Islet of Langerhans (tissue), 1 donor: ENCODE measurements around the gene RPLP2.

Experiments
- FAIRE-seq: peaks from one replicate; lab custom pipeline; 2011; peaks lifted over from hg19 to GRCh38; lab: Jason Lieb, UNC

Gene RPLP2

DNA sequence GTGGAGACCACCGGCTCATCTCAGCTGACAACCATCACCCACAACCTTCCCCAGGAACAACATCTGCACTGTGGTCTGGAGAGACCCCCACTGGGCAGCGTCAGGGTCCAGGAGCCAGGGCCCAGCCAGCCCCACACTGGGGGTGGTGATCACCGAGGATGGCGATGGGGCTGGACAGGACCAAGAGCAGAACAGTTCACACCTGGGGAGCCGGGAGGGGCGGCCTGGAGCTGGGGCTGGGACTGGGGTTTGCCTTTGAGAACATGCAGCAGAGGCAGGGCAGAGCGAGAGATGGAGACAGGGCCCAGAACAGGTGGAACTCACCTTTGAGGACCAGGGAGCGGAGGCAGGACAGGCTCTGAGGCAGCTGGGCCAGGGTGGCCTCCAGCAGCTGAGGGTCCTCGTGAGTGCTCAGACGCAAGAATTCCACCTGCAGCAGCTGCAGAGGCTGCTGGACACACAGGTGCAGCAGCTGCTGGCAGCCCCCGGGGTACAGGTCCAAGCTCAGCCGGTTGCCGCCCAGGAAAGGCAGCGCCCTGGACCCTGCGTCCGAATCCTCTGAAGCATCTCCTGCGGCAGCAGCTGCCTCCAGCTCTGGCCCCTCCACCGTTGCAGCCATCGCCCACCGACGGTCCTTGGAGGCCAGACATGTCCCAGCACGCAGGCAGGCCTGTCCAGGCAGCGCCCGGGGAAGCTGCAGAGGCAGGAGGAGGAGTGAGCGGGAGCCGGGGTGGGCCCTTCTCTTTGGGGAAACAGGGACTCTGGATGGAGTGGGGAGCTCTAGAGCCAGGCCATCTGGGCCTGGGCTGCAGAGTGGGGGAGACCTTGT is 5.8 kb upstream of the RPLP2 start:
- no peak for FAIRE-seq

DNA sequence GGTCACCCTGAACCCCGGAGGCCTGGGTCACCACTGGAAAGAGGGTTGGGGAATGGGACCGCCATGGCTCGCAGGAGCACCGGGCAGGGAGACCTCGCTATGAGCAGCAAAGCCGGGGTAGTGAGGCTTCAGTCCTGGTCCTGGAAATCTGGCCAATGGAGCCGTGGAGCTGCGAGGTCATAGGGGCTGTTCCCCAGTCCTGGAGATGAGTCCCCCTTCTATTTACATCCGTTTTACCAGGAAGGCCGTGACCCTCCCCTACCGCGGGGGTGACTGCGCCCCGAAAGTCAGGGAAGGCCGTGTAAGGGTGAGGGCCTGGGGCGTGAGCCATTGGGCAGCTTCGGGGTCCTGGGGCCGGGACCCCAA is 5.2 kb upstream of the RPLP2 start:
- FAIRE-seq = no peak

DNA sequence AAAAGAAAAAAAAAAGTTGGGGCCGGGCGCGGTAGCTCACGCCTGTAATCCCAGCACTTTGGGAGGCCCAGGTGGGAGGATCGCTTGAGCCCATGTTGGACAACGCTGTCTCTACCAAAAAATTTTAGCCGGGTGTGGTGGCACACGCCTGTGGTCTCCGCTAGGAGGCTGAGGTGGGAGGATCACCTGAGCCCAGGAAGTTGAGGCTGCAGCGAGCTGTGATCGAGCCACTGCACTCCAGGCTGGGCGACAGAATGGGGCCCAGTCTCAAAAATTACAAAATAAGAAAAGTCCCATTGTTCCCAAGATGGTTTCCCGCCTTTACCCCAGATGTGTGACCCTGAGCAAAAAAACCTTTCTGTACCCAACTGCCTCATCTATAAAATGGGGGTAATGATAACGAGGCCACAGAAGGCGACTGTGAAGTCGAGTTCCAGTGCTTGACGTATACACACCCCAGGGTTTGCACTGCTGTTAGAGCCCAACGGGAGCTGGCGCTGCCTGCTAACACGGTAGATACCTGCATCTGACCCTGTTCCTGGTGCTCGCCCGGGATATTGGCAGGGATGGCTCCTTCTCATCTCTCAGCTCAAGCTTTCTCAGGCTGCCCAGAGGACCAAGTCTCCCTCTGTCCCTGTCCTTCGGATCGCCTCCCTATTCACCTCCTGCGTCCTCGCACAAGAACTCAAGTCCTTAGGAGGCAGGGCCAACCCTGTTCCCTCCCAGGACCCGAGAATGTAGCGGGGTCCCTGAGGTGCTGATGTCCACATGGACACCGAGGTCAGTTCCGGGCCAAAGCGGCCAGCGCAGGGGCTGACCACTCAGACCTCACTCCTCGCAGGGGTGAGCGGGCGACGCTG is 1.1 kb upstream of the RPLP2 start:
- FAIRE-seq = no peak

DNA sequence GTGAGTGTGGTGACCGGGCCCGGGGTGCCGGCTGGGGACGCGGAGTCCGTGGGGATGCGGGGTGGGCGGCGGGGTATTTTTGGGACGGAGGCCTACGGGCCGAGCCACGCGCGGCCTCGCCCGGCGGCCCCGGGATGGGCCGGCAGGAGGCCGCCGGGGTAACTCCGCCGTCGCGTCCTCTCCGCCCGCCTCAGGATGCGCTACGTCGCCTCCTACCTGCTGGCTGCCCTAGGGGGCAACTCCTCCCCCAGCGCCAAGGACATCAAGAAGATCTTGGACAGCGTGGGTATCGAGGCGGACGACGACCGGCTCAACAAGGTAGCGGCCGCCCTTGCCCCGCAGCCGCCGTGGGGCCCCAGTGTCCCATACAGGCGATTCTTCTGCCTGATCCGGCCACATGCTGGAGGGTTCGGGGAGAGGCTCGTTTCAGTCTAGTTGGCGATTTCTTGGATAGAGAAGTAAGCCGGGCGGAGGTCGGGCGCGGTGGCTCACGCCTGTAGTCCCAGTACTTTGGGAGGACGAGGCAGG is 337 bp downstream of the RPLP2 start:
- no peak for FAIRE-seq

DNA sequence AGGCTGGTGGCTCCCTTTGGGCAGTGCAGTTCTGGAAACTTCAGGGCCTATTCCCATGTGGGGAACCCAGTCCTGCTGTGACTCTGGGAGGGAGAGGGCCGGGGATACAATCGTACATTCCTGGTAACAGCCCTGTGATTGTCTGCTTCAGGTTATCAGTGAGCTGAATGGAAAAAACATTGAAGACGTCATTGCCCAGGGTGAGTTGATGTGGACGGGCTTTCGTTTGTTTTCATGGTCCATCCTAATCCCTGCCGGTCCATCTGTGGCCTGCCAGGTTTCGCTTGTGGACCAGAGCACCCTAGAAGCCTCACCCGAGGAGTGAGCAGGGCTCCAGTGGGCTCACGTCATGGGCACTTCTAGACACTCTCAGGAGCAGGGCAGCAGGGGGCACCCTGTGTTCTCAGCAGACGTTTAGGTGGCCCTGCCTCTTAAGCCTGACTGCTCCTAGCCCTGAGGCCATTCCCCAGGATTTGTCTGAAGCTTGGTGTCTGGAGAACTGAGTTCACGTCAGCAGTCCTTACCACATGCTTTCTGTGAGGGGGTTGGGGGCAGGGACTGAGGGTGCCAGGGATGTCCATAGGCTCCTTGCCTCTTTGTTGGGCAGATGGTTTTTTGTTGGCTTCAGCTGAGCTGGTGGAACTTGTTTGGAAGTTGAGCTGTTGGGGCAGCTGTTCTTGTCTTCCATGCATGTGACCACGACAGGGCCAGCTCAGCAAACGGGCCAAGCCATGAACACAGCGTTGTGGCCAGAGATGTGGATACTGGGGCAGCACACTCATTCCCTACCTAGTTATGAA is 1.9 kb downstream of the RPLP2 start:
- no peak for FAIRE-seq

DNA sequence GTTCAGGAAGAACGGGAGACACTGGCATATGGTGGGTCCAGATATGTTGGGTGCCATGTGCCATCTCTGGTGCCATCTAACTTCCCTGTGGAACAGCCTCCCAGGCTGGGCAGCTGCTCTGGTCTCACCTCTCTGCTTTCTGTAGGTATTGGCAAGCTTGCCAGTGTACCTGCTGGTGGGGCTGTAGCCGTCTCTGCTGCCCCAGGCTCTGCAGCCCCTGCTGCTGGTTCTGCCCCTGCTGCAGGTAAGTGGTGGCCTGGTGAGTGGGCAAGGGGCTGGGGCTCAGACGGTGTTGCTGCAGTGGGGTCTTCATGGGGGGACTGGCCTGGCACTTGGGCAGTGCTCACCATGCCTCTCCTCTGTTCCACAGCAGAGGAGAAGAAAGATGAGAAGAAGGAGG is 2.6 kb downstream of the RPLP2 start:
- FAIRE-seq = no peak

DNA sequence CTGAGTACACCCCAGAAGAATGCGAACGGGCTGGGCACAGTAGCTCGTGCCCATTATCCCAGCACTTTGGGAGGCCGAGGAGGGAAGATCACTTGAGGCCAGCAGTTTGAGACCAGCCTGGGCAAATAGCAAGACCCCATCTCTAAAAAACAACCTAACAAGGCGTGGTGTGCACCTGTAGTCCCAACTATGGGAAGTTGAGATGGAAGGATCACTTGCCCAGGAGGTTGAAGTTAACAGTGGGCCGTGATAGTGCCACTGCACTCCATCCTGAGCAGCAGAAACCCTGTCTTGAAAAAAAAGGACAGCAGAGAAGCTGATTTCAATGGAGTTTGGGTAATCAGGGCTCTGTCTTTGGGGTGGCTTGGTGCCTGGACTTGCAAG is 3.3 kb downstream of the RPLP2 start:
- no peak for FAIRE-seq

DNA sequence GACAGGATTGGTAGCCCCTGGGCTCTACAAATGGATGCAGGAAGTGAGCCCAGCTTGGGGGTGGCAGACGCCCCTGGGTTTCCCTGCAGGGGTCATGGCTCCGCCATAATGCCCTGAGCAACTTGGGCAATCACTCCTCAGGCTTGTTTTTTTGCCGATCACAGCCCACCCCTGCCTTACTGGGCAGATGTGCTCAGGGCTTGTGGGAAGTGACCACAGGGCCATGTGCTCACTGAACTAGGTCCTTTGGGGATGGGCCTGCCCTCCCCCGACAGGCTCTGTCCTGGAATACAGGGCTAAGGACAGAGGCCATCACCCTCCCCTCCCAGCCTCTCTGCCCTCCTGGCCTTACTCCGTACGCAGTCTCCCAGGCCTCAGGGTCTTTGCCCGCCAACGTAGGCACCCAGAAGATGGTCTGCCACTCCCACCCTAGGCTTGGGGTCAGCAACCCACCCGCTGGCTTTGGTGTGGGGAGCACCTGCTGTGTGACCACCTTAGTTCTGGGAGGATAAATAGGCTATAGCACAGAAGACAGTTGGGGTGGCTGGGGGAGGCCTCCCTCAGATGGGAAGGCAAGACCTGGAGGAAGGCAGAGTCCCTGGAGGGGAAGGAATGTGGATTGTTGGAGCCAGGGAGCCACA is 3.8 kb downstream of the RPLP2 start:
- no peak for FAIRE-seq

DNA sequence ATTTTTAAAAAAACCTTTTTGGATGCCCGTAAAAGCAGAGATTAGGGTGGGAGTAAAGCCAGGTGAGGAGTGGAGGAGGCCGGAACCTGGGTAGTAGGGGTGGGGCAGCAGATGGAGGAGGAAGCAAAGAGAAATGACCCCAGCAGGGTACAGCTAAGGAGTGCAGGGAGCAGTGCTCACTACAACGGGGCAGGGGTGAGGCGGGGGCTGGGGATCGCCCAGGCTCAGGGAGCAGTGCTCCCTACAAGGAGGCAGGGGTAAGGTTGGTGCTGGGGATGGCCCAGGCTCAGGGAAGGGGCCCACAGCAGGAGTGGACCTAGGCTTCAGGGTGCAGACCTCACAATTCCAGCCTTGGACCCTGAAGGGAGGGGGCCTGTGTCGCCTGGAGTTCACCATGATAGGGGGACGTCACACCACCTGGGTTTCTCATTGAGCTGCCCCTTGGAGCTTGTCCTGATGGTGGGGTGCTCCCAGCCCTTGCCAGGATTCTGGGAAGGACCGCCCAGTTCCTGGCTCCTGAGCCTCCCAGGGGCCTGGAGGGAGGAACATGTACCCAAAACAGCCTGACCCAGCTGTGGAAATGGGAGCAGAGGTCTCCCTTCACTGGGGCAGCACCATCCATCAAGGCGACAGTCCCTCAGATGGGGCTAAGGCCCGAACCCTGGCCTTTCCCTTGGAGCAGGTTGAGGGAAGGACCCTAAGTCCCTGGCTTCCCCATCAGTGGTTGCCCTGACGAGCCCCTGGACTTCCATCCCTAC is 6.1 kb downstream of the RPLP2 start:
- FAIRE-seq = no peak

DNA sequence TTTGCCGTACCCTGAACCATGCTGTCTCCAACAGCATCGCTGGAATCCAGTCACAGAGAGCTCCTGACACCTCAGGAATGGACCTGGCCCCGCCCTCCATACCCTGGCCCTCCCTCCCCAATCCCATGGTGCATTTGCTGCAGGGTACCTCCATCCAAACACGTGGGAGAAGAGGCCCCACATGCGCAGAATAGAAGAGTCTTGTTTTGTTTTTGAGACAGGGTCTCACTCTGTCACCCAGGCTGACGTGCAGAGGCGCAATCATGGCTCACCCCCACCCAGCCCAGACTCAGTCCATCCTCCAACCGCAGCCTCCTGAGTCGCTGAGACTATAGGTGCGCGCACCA is 6.6 kb downstream of the RPLP2 start:
- no peak for FAIRE-seq

DNA sequence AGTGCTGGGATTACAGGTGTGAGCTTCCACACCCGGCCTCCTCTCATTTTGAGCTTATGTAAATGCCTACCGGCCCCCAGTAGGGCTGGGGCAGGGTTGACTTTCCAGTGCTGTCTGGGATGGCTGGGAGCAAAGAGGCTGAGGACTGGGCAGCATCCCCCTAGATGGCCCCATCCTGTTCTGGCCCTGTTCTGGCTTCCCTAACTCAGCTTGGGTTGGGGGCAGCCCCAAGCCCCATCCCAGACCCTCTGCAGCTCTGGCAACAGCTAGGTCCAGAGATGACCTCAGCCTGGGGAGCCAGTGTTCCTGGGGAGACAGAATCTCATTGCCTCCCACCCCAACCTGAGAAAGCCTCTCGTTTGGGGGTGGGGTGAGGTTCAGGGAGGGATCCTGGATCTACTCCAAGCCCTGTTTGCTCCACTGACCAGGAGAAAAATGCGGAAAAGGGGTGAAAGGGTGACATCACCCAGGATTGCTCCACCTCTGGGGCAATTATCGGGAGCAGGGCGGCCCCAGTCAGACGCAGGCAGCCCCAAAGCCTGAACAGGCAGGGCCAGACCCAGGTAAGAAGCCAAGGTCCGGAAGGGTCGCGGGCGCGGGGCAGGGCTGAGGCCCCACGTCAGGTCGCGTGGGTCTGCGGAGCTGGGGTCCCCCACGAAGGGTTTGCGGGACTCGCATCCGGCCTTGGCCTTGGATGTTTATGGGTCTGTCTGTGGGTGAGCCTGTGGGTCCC is 8.8 kb downstream of the RPLP2 start, which contains the start of gene PNPLA2:
PNPLA2 (plus strand) TSS at position 519 of the 733 bp plus-strand sequence. CDS start 805 bp downstream, outside the sequence.
- no peak for FAIRE-seq

DNA sequence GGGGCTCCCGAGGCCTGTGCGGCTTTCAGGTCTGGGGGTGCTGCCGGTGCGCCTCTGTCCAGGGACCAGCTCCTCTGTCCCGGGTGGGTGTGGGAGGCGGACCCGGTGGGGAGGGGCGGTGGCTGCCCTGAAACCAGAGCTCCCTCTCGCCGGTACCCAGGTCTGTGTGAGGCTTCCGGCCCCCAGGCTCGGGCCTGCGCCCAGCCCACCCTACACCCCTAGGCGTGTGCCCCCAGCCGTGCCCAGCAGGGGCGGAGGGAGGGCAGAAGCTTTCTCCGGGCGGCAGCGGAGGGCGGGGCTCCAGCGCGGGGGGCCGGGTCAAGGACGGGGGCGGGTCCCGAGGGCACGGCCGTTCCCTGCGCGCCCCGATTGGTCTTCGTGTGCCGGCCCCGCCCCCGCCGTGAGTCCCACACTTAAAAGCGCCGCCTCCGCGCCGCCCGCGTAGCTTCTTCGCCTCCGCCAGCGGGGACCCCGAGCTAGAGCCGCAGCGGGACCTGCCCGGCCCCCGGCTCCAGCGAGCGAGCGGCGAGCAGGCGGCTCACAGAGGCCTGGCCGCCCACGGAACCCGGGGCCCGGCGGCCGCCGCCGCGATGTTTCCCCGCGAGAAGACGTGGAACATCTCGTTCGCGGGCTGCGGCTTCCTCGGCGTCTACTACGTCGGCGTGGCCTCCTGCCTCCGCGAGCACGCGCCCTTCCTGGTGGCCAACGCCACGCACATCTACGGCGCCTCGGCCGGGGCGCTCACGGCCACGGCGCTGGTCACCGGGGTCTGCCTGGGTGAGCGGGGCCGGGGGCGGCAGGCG is 9.6 kb downstream of the RPLP2 start:
- FAIRE-seq = no peak

DNA sequence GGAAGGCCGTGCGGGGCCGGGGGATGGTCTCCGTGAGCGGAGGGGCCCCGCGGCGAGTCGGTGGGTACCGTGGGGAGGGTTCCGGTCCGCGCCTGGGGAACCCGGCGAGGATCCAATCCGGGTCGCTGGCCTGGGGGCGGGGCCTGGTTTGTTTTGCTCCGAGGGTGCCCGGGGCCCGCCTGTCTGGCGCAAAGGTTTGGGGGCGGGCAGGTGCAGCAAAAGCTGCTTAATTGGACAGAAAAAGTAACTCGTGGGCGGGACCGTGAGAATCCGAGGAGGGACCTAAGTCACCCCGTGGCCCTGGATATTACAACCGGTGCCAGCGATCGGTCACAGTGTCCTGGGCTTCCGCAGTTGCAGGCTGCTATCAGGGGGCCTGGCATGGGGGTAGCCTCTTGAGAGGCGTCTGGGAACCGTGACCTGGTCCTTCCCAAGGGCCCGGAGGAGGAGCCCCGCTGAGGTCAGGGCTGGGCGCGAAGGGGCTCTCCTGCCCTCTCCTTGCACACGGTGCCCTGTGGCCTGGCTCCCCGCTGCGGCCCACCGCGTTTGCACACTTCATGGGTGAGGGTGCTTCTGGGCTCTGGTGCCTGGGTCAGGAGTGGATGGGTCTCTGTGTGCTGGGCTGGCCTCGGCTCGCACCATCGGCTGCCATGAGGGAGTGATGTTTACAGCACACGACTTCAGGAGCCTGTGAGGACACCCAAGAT is 10.3 kb downstream of the RPLP2 start:
- no peak for FAIRE-seq

DNA sequence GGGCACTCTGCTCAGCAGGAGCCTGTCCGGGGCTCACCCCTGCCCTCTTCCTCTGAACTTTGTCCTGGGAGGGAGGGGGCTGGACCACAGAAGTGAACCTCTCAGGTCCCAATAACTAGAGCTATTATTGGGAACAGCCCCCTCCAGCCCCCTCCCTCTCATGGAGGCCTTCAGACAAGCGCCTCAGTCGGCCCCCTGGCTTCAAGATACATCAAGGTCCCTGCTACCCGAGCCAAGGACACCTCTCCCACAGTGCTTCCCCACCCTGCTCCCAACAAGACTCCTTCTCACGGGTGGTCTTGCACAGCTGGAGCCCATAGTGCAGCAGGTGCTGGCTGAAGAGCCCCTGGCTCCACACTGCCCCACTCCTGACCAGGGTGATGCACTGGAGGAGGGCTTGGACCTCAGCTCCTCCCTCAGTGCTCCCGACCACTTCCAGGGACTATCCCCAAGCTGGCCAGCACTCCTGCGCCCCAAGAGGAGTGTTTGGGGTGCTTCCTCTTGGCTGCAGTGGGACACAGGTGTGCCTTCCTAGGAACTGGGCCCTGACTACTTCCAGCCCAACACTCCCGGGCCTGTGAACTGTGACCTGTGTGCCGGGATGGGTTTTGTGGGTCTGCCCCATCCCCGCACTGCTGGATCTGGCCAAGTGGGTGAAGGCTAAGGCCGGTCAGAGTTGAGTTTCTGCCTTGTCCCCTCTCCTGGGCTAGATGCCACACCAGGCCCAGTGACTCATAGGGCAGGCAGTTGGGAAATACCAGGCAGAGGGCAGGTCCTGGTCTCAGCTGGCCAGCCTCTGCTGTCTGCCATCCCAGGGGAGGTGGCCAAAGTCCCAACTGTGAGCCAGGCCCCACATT is 11.1 kb downstream of the RPLP2 start:
- FAIRE-seq = no peak

DNA sequence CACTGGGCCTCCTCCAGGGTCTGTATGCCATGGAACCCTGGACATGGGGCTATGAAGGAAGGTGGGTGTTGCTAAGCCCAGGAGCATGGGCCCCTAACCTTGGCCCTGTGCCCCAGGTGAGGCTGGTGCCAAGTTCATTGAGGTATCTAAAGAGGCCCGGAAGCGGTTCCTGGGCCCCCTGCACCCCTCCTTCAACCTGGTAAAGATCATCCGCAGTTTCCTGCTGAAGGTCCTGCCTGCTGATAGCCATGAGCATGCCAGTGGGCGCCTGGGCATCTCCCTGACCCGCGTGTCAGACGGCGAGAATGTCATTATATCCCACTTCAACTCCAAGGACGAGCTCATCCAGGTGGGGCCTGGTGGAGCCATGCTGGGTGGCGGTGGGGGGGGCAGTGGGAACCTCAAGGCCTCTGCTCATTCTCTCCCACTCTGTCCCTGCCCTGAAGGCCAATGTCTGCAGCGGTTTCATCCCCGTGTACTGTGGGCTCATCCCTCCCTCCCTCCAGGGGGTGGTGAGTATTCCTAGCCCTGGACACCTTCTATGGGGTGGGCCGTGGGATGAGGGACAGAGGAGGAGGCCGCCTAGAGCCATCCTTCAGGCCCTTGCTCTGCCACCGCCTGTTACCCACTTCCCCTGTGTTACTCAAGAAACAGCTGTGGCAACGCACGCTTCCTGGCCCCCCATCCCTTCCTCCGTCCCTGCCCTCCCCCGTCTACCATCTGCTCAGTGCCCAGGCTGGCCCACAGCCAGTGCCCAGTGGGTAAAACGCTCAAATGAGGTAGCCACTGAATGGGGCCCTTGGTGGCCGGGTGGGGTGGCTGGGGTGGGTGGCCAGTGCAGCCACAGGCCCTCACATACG is 12.0 kb downstream of the RPLP2 start:
- FAIRE-seq = no peak

DNA sequence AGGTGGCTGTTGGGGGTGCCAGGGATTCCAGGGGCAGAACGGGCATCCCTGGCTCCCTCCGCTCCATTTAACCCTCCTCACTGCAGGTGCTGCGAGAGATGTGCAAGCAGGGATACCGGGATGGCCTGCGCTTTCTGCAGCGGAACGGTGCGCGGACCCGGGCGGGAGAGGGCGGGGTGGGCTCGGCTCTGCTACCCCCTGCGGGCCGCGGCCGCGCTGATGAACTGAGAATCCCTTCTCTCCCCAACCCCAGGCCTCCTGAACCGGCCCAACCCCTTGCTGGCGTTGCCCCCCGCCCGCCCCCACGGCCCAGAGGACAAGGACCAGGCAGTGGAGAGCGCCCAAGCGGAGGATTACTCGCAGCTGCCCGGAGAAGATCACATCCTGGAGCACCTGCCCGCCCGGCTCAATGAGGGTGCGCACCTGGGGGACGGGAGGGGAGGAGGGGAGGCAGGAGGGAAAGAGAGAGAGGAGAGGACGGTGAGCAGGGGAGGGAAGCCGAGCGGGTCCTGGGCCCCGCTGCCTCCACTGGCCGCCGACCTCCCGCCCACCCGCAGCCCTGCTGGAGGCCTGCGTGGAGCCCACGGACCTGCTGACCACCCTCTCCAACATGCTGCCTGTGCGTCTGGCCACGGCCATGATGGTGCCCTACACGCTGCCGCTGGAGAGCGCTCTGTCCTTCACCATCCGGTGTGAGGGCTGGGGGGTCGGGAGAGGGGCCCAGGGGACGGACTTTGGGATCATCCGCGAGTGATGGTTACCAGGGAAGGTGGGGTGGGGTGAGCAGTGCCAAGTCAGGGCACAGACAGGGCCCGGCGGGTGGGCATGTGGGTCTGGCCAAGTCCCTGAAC is 13.9 kb downstream of the RPLP2 start:
- no peak for FAIRE-seq
